GM15510 (cell line): ENCODE measurements around the gene NCOR1.

Experiments used
- POLR2A ChIP-seq: IDR thresholded peaks from 3 replicates; pipeline ENCODE4 v1.6.1; 2011; ENCODE audit warnings: borderline replicate concordance; ENCODE audit not compliant: insufficient read length; ENCODE audit errors: extremely low read depth

The NCOR1 gene

GRCh38 chr17:16108871-16109270 is 106.5 kb downstream of the NCOR1 start:
- TF ChIP-seq POLR2A: no peak

GRCh38 chr17:16108386-16108785 is 106.9 kb downstream of the NCOR1 start:
- no peak for TF ChIP-seq POLR2A

- TF ChIP-seq POLR2A: no peak
Observed at GRCh38 chr17:16107165-16107770, 108.1 kb downstream of the NCOR1 start.

GRCh38 chr17:16106161-16106891 is 109.0 kb downstream of the NCOR1 start:
- TF ChIP-seq POLR2A: no peak

- no peak for TF ChIP-seq POLR2A
Observed at GRCh38 chr17:16104189-16104588, 111.1 kb downstream of the NCOR1 start.

GRCh38 chr17:16101440-16101839 is 113.9 kb downstream of the NCOR1 start:
- TF ChIP-seq POLR2A: no peak

- TF ChIP-seq POLR2A: no peak
Observed at GRCh38 chr17:16100737-16101400, 114.5 kb downstream of the NCOR1 start.

GRCh38 chr17:16091773-16092172 is 123.6 kb downstream of the NCOR1 start:
- TF ChIP-seq POLR2A: no peak

GRCh38 chr17:16086957-16087356 is 128.4 kb downstream of the NCOR1 start:
- TF ChIP-seq POLR2A: no peak

- TF ChIP-seq POLR2A: no peak
Observed at GRCh38 chr17:16085066-16085699, 130.2 kb downstream of the NCOR1 start.

- TF ChIP-seq POLR2A: no peak
Observed at GRCh38 chr17:16083223-16083622, 132.1 kb downstream of the NCOR1 start.

GRCh38 chr17:16081507-16082087 is 133.7 kb downstream of the NCOR1 start:
- TF ChIP-seq POLR2A: no peak

- no peak for TF ChIP-seq POLR2A
Observed at GRCh38 chr17:16080366-16080765, 135.0 kb downstream of the NCOR1 start.

- TF ChIP-seq POLR2A: no peak
Observed at GRCh38 chr17:16075949-16076348, 139.4 kb downstream of the NCOR1 start.

GRCh38 chr17:16074423-16074822 is 140.9 kb downstream of the NCOR1 start:
- no peak for TF ChIP-seq POLR2A
